ENCODE results near the gene RASAL3.

DNA sequence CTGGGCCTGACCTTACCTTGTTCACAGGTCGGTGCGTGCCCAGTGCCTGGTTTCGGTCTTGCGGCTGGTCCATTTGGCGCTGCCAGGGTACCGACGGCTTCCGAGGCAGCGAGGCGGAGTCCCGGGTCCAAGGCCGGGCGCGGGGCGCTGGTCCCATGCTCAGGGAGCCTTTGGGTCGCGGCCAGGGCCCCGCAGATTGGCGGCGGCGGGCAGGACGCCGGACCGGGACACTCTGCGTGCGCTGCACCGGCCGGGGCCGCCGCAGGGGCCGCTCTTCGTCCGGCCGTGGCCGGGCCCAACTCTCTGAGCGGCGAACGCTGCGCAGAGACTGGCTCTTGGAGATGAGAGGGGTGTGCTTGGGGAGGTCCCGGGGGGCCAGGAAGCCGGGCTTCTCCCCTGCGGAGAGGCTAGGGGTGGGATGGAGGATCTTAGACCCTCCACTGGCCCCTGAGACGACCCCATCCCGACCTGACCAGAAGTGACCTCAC is 11.2 kb downstream of the RASAL3 start:
- TF ChIP-seq YY1 (IDR thresholded peaks at IDR 0.05; ENCODE audit: insufficient read depth, insufficient read length) (no peak), ZNF274 (IDR thresholded peaks at IDR 0.05; ENCODE audit: low read depth, low read length) (no peak), SUZ12 (IDR thresholded peaks at IDR 0.05; ENCODE audit: extremely low read depth, insufficient read depth, insufficient read length) (no peak)
